ENCODE results near the gene LIPM.
A peak's percentile ranks its signal among the peaks of the same experiment; 100 is the strongest.
"Not testable (repeated sequence)": the region's sequence is repeated elsewhere in the genome, so short reads cannot be mapped to it uniquely, and the experiment has no call there.

The LIPM gene

GRCh38 chr10:88804083-88804812 is 1.7 kb downstream of the LIPM start:
- DNase-seq: no peak

GRCh38 chr10:88805361-88805760 is 2.8 kb downstream of the LIPM start:
- DNase-seq: no peak

GRCh38 chr10:88805924-88806323 is 3.4 kb downstream of the LIPM start:
- DNase-seq: no peak

DNA sequence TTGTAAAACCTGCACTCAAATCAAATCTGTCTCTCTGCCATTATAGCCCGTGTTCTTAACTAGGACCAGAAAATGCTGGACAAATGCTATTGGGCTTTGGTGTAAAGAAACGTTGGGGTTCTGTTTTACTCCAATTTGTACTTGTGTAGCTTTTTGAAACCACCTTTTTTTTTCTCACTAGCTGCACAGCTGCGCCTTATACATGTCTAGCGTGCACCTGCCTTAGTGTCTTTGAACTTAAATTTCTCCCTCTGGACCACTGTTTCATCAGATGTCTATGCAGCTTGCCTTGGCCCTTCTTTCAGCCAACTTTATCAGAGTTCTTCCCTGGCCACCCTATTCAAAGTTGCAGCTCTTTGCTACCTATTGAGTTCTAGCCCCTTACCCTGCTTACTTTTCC is 7.1 kb downstream of the LIPM start:
- DNase-seq: no peak

- DNase-seq: peak; percentile 55 to 64
Measured at GRCh38 chr10:88810196-88810961, 7.8 kb downstream of the LIPM start.

DNA sequence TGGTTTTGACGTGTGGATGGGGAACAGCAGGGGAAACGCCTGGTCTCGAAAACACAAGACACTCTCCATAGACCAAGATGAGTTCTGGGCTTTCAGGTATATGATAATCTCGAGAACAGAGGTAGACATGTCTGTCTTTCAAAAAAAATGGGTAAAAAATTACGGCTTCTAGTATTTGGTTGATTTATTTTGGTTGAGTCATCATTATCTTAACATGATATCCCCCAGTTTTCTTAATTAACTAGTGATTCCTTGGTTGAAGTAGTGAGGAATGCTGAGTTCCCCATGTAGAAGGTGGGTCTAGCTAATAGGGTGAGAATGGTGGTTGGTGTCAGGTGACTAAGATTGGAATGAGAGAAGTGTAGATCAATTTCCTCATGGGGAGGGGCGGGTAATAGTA is 10.7 kb downstream of the LIPM start:
- no peak for DNase-seq

- DNase-seq: no peak
Measured at GRCh38 chr10:88819290-88819689, 16.8 kb downstream of the LIPM start.

- DNase-seq: no peak
Measured at GRCh38 chr10:88820748-88821401, 18.3 kb downstream of the LIPM start.

DNA sequence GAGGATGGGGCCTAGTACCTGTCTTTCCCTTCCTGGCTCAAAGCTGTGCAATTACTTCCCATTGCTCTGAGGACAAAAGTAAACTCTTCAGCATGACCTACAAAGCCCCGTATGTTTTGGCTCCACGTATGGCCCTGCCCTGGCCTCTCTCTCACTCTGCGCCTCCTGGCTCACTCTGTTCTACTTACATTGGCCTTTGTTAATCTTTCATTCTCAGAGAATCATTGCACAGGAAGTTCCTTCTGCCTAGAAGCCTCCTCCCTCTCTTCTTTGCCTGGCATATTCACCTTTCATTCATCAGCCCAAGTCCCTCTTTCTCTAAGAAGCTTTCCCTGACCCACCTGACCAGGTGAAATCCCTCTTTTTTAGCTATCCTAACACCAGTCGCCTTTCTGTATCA is 23.9 kb downstream of the LIPM start:
- no peak for DNase-seq

- no peak for DNase-seq
Measured at GRCh38 chr10:88827671-88828070, 25.1 kb downstream of the LIPM start.

DNA sequence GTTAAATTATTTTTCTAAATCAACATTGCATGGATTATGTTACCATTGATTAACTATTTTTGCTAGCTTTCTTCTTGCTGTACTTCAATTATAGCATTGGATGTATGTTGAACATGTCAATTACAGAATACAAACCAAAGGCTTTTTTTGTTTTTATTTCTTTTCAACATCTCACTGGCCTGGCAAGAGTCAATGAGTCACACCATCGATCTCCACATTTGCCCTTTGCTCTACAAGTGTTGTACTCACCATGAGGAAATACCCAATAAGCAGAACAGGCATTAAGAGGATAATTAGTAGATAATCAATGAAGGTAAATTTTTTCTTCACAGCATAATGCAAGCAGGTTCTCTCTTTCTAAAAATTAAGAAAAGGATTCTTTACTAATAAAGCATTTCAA is 25.8 kb downstream of the LIPM start:
- DNase-seq: no peak

DNA sequence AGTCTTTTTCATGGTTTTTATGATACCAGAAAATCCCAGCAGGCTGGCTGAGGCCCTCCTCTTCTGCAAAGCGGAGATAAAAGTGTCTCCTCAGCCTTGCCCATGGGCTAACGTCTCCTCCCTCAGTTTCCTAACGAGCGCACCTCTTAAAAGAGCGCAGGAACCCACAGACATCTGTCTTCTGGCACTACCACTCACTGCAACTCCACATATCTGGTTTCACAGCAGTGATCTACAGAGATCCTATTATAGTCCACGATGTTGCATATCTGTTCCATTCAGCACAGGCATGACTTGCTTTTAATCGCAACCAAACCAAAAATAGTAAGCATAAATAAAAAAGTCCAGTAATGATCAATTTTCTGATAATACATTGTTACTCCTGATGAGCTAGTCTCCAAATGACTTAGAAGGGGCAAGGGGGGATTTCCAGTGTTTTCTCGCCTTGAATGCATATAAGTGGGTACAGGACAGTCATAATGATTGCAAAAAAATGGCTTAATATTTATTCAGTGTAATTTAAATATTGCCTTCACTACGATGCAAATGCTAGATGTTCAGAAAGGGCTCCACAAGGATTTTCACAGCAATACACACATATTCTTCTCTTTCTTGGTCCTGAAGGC is 28.2 kb downstream of the LIPM start:
- DNase-seq: no peak

- DNase-seq: no peak
Measured at GRCh38 chr10:88831709-88832108, 29.2 kb downstream of the LIPM start.

GRCh38 chr10:88832376-88832775 is 29.8 kb downstream of the LIPM start:
- no peak for DNase-seq

- DNase-seq: no peak
Measured at GRCh38 chr10:88833156-88833555, 30.6 kb downstream of the LIPM start.

DNA sequence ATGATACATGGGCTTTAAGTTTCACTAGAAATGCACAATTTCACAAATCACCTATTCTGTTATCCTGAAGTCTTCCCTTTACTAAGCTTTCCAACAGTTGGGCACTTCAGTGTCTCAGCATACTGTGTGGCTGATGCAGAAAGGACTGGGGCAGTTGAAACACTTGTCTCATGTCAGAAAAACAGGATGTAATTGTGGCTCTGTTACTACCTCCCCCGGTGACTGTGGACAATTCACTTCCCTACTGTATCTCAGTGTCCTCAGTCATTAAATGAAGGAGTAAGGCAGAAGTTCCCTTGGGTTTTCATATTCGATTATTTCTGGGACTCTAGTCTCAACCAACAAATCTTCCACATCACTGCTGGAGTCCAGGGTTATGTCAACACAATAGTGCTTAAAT is 31.2 kb downstream of the LIPM start:
- DNase-seq: peak; percentile 80 to 83

DNA sequence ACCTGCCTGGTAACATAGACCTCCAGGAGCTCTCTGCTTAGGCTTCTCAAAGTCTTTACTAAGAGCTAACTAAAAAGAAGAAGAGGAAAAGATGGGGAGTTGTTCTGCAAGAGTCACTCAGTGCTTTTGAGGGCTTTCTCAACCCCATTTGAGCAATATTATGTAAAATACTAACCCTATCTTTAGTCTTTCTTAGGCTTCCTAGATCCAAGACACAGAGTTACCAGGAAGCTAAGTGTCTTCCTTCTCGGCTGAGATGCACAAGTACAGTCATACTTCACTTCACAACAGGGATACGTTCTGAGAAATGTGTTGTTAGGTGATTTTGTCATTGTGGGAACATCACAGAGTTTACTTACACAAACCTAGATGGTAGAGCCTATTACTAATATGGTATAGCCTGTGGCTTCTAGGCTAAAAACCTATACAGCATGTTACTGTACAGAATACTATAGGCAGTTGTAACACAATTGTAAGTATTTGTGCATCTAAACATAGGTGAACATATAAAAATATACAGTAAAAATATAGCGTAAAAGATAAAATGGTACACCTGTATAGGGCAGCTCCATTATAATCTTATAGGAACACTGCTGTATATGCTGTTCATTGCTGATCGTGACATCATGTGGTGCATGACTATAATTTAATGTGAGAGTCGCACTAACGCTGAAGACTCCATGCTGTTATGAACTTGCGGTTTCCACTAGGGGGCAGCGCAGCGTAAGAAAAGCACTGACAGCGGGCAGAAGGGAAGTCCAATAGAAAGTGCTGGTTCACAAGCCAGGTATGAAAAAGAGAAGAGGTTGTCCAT is 32.8 kb downstream of the LIPM start:
- DNase-seq: peak; percentile 85 to 90

DNA sequence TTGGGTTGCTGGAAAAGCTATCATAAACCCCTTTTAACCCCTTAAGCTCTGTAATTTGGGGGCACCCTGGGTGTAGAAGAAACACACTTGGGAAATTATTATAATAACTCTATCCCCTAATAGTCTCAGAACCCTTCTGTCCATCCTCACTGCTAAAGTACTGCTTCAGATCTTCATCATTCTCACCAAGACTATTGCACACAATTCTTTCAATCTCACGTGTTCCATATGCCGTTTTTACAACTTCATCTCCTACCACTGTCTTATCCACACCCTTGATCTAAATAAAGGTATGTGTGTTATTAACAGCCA is 33.3 kb downstream of the LIPM start:
- DNase-seq: no peak

DNA sequence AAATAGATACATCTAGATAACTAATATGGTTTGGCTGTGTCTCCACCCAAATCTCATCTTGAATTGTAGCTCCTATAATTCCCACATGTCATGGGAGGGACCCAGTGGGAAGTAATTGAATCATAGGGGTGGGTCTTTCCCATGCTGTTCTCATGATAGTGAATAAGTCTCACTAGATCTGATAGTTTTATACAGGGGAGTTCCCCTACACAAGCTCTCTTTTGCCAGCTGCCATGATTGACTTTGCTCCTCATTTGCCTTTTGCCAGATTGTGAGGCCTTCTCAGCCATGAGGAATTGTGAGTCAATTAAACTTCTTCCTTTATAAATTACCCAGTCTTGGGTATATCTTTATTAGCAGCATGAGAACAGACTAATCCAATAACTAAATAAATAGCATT is 35.1 kb downstream of the LIPM start:
- not testable (repeated sequence) for DNase-seq

DNA sequence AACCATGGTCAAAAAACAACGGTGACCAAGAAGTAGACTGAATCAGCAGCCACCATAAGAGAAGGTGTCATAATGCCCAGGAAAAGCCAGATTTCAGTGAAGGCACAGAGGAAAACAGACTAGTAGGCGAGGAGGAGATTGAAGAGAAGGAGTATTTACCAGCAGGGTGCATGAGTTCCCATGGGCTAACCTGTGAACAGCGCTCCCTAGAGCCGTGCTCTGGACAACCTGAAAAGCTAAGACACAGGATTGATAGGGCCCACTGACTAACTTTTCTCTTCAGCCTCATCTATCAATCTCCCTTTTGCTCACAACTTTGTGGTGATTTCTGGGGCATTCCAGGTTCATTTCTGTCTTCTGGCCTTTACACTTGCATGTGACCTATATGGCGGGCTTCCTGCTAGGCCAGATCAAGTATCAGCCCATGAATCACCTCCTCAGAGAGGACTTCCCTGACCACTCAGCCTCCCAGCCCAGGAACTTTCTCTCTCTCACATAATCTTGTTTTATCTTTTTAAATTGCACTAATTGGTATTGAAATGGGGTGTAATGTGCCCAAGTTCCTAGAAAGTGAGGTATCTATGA is 36.3 kb downstream of the LIPM start:
- DNase-seq: no peak

DNA sequence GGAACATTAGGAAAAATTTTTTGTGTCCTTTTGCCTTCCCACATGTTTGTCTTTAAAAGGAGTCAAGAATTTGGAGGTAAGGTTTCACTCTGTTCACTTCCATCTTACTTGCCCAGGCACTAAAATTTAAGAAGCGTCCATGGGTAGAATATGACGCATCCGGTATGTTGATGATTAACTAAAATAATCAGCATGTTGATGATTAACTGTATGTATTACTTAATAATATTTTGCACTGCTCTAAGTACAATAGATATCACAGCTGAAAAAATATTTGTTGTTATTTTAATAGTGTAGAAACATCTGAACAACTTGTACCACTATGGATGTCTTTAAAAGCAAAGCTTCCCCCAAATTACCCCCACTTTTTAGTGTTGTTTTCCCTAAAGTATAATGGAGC is 37.6 kb downstream of the LIPM start:
- no peak for DNase-seq

DNA sequence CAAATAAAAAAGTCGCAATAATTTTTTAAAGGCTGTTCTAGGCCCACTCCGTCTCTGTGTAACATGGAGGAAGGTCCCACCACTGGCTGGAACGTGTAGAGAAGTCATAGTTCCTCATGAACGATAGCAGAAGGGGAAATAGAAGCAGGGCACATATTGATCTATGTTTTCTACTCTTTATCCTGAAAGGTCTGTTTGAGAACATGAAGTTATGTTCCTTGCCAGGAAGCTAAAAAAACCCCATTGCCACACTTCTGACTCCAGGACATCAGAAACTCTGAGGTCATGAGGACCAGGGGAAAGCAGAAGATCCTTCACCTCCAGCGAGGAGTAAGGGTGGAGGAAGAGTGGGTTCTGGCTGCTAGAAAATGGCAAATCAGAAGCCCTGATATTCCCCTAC is 38.4 kb downstream of the LIPM start:
- DNase-seq: peak; percentile 30 to 52
